CD4-positive, CD25-positive, alpha-beta regulatory T cell (primary cell): Measurements from ENCODE around the gene CACNA1A. TPM values are rescaled to one million over a fixed set of nuclear protein-coding genes. Genes with fewer than 3 reads are reported as not detected.

Experiments
- ATAC-seq, 2 donors: fragments of 150-1000 bp; cut with Tn5 transposase; one replicate each; pipeline ENCODE4 v1.10.0; 2021; ENCODE audit warnings: low read depth in 2 of 2, moderate number of reproducible peaks in 2 of 2, moderate library complexity in 1 of 2
- DNase-seq, 3 donors: peaks; one replicate each; pipeline versions ENCODE4 v3.0.0 to v3.0.0-alpha.2; 2012 to 2022; ENCODE audit warnings: mixed read lengths in 1 of 3
- H3K27ac ChIP-seq: one replicate; pipeline ENCODE4 v1.7.0; 2013; ENCODE audit warnings: mild to moderate bottlenecking, low read length; ENCODE audit not compliant: insufficient read depth, poor library complexity, severe bottlenecking
- H3K27me3 ChIP-seq: one replicate; pipeline ENCODE4 v1.7.0; 2013; ENCODE audit warnings: low read length; ENCODE audit not compliant: control insufficient read depth, insufficient read depth
- H3K36me3 ChIP-seq: one replicate; pipeline ENCODE4 v1.7.0; 2013; ENCODE audit warnings: mild to moderate bottlenecking, low read length, moderate library complexity; ENCODE audit not compliant: control insufficient read depth, insufficient read depth
- H3K4me1 ChIP-seq: 2 replicates; pipeline ENCODE4 v1.7.0; 2013; ENCODE audit warnings: mild to moderate bottlenecking, low read length; ENCODE audit not compliant: insufficient read depth, control insufficient read depth, poor library complexity, severe bottlenecking
- H3K4me3 ChIP-seq: one replicate; pipeline ENCODE4 v1.7.0; 2013; ENCODE audit warnings: low read depth, mild to moderate bottlenecking, low read length, moderate library complexity
- H3K9me3 ChIP-seq, 2 experiments: 1 replicate in 1 of 2; 2 replicates in 1 of 2; pipeline ENCODE4 v1.7.0; 2013; ENCODE audit warnings: low read length in 2 of 2, mild to moderate bottlenecking in 1 of 2, moderate library complexity in 1 of 2; ENCODE audit not compliant: control insufficient read depth in 2 of 2
- H3K27ac Mint-ChIP-seq, 3 donors: one replicate each; pipeline ENCODE4 v1.8.0; 2020 to 2022; ENCODE audit warnings: mild to moderate bottlenecking in 3 of 3, mixed read lengths in 3 of 3, moderate library complexity in 2 of 3
- H3K27me3 Mint-ChIP-seq: one replicate; pipeline ENCODE4 v1.8.0; 2022; ENCODE audit warnings: mild to moderate bottlenecking, mixed read lengths
- H3K36me3 Mint-ChIP-seq: one replicate; pipeline ENCODE4 v1.8.0; 2020; ENCODE audit warnings: mixed read lengths
- H3K4me1 Mint-ChIP-seq, 4 donors: one replicate each; pipeline ENCODE4 v1.8.0; 2020 to 2022; ENCODE audit warnings: mixed read lengths in 4 of 4, mild to moderate bottlenecking in 1 of 4
- H3K4me3 Mint-ChIP-seq, 4 donors: one replicate each; pipeline ENCODE4 v1.8.0; 2020 to 2022; ENCODE audit warnings: mild to moderate bottlenecking in 4 of 4, mixed read lengths in 4 of 4, moderate library complexity in 3 of 4
- H3K9me3 Mint-ChIP-seq, 7 donors: one replicate each; pipeline ENCODE4 v1.8.0; 2020 to 2022; ENCODE audit warnings: mixed read lengths in 7 of 7, mild to moderate bottlenecking in 3 of 7, moderate library complexity in 2 of 7
- polyA plus RNA-seq, 4 donors: library from polyadenylated mRNA; unstranded; fragments of 300-500 nt; fragmentation: Illumina TruSeq; gene quantifications; one replicate each; pipeline ENCODE4 v1.2.3, GENCODE V29; 2021
- total RNA-seq: library from RNA; stranded (reverse); gene quantifications from one replicate; pipeline ENCODE4 v1.2.3, GENCODE V29; 2022

CACNA1A gene
- total and polyA plus RNA-seq, 5 donors from 2014 or later: 0.16 to 0.62 TPM; not detected in 3

DNA sequence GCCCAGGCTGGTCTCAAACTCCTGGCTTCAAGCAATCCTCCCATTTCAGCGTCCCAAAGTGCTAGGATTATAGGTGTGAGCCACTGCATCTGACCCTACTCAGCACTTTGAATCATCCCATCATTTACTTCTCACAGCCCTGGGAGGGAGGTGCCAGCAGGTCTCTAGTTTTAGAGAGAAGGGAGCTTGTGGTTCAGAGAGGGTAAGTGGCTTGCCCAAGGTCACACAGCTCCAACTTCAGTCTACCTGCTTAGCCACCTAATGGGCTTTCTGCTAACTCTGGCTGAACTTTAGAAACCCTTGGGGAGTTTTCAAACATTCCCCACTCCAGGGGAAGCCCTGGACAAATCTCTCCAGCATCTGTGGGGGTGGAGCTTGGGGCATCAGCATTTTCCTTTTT lies 18.3 kb downstream of the CACNA1A start:
- Mint-ChIP-seq H3K4me3 (no peak overlapping the region), H3K4me1 (no peaks in the 10 kb centered on the region), H3K9me3 (peaks cover 0 to 6% (median 2%) of the 10 kb centered on the region in 7 donors), H3K27me3 (peaks cover 5% of the 10 kb centered on the region), H3K27ac (no peak overlapping the region), H3K36me3 (no peaks in the 10 kb centered on the region)
- no peak overlapping the region for H3K4me3 ChIP-seq
- H3K27me3 ChIP-seq: peaks cover 2% of the 10 kb centered on the region
- H3K27ac ChIP-seq: no peak overlapping the region
- no peak for ATAC-seq
- DNase-seq: no peak
- H3K4me1 ChIP-seq: no peaks in the 10 kb centered on the region
- H3K36me3 ChIP-seq: no peaks in the 10 kb centered on the region
- peaks cover 0 to 7% of the 10 kb centered on the region in 2 experiments for H3K9me3 ChIP-seq

DNA sequence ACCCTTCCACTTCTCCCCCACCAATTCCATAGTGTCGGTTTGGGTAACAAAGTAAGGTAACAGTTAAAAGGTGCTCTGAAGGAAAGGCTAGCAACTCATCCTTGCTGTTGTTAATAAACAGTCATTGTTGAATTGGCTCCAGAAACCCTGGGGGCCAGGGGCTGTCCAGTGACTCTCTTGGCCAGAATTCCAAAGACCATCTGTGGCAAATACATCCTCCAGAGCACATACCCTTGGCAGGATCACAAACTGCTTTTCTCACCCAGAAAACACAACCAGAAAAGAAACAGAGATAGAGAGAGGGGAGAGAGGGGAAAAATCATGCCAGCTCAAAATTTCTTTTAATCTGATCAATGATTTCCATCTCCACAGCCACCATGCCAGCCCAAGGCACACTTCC lies 22.1 kb downstream of the CACNA1A start:
- Histone ChIP-seq H3K4me1 (no peaks in the 10 kb centered on the region), H3K36me3 (no peaks in the 10 kb centered on the region), H3K9me3 (peaks cover 0 to 7% of the 10 kb centered on the region in 2 experiments), H3K27me3 (peaks cover 2% of the 10 kb centered on the region), H3K27ac (no peak overlapping the region), H3K4me3 (no peak overlapping the region)
- peaks cover 9% of the 10 kb centered on the region for H3K27me3 Mint-ChIP-seq
- no peak for DNase-seq
- H3K36me3 Mint-ChIP-seq: no peaks in the 10 kb centered on the region
- no peak overlapping the region for H3K4me3 Mint-ChIP-seq
- ATAC-seq: no peak
- no peaks in the 10 kb centered on the region for H3K4me1 Mint-ChIP-seq
- H3K9me3 Mint-ChIP-seq: peaks cover 0 to 12% (median 2%) of the 10 kb centered on the region in 7 donors
- no peak overlapping the region for H3K27ac Mint-ChIP-seq

DNA sequence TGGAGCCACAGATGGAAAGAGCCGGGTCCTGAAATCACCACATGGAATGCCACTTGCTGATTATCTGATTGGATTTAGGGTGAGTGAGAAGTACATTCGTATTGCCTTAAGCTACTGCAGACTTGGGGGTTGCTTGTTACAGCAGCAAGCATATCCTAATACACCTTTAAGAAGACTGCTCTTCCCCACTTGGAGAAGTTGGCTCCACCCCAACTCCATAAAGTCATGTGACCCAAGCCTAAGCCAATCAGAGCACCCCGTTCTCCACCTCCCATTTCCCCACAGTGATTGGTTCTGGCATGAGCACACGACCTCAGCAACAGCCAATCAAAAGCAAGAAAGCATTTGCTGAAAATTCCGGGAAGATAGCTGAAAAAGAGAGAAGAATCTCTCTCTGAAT lies 23.1 kb downstream of the CACNA1A start:
- DNase-seq: no peak
- Mint-ChIP-seq H3K27me3 (peaks cover 9% of the 10 kb centered on the region), H3K4me3 (no peak overlapping the region), H3K36me3 (no peaks in the 10 kb centered on the region), H3K4me1 (no peaks in the 10 kb centered on the region), H3K27ac (no peak overlapping the region), H3K9me3 (peaks cover 0 to 12% (median 2%) of the 10 kb centered on the region in 7 donors)
- no peak overlapping the region for H3K27ac ChIP-seq
- H3K4me1 ChIP-seq: no peaks in the 10 kb centered on the region
- no peak overlapping the region for H3K4me3 ChIP-seq
- no peaks in the 10 kb centered on the region for H3K36me3 ChIP-seq
- H3K9me3 ChIP-seq: peaks cover 0 to 7% of the 10 kb centered on the region in 2 experiments
- no peak for ATAC-seq
- H3K27me3 ChIP-seq: peaks cover 2% of the 10 kb centered on the region

DNA sequence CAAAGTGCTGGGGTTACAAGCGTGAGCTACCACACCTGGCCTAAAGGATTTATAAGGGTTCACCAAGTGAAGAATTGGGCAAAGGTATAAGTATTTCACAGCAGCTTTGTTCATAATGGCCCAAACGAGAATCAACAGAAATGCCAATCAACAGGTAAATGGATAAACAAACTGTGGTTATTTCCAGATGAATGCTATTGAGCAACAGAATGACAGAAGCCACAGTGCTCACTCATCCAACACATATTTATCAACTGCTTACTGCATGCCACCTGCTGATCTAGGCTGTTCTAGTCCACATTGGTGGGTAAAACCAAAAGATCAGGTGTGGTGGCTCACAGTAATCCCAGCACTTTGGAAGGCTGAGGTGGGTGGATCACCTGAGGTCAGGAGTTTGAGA lies 27.7 kb downstream of the CACNA1A start:
- H3K4me1 Mint-ChIP-seq: no peaks in the 10 kb centered on the region
- peaks cover 6 to 37% (median 18%) of the 10 kb centered on the region in 7 donors for H3K9me3 Mint-ChIP-seq
- H3K4me1 ChIP-seq: no peaks in the 10 kb centered on the region
- peaks cover 11% of the 10 kb centered on the region for H3K27me3 Mint-ChIP-seq
- H3K36me3 Mint-ChIP-seq: no peaks in the 10 kb centered on the region
- no peak for ATAC-seq
- no peaks in the 10 kb centered on the region for H3K36me3 ChIP-seq
- no peaks in the 10 kb centered on the region for H3K27me3 ChIP-seq
- DNase-seq: no peak
- no peak overlapping the region for H3K27ac Mint-ChIP-seq
- no peak overlapping the region for H3K4me3 ChIP-seq
- peaks cover 13 to 34% of the 10 kb centered on the region in 2 experiments for H3K9me3 ChIP-seq
- H3K4me3 Mint-ChIP-seq: no peak overlapping the region
- no peak overlapping the region for H3K27ac ChIP-seq

DNA sequence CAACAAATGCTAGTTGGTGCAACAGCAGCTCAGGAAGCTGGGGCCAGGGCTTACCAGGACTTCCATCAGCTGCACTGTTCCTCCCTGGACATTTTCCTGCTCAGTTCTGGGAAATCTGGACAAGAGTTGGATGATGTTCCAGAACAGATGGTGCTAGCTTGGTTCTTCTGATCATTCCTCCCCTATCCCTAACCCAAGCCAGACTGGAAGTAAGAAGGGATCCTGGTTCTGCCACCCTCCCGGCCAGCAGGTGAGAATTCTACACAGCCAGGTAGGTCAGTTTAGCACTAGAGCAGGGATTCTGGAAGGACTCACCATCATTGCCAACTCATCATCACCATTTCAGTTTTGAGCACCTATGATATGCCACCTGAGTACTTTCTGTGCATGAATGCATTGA lies 30.2 kb downstream of the CACNA1A start:
- peaks cover 14% of the 10 kb centered on the region for H3K27me3 Mint-ChIP-seq
- ATAC-seq: no peak
- no peak overlapping the region for H3K4me3 Mint-ChIP-seq
- H3K9me3 Mint-ChIP-seq: peaks cover 4 to 35% (median 16%) of the 10 kb centered on the region in 7 donors
- H3K27ac Mint-ChIP-seq: no peak overlapping the region
- H3K4me1 ChIP-seq: no peaks in the 10 kb centered on the region
- no peaks in the 10 kb centered on the region for H3K4me1 Mint-ChIP-seq
- H3K9me3 ChIP-seq: peaks cover 13 to 30% of the 10 kb centered on the region in 2 experiments
- H3K27me3 ChIP-seq: peaks cover 4% of the 10 kb centered on the region
- no peak overlapping the region for H3K27ac ChIP-seq
- DNase-seq: no peak
- H3K4me3 ChIP-seq: no peak overlapping the region
- no peaks in the 10 kb centered on the region for H3K36me3 Mint-ChIP-seq
- H3K36me3 ChIP-seq: no peaks in the 10 kb centered on the region

DNA sequence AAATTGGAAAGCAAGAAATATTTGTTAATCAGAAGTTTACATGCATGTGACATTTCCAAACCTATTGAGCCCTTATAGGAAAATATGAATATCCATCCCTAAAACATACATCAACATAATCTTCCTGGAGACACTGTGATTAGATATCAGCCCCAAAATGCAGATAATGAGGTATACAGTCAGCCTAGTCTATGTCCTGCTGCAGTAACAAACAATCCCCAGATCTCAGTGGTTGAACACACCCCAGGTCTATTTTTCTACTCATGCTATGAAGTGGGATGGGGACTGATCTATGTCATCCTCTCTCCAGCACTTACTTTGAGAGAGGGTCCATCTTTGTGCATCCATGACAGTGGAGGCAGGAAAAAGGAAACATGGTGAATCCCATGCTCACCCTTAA lies 31.2 kb downstream of the CACNA1A start:
- Mint-ChIP-seq H3K27me3 (peaks cover 16% of the 10 kb centered on the region), H3K9me3 (peaks cover 4 to 37% (median 17%) of the 10 kb centered on the region in 7 donors)

DNA sequence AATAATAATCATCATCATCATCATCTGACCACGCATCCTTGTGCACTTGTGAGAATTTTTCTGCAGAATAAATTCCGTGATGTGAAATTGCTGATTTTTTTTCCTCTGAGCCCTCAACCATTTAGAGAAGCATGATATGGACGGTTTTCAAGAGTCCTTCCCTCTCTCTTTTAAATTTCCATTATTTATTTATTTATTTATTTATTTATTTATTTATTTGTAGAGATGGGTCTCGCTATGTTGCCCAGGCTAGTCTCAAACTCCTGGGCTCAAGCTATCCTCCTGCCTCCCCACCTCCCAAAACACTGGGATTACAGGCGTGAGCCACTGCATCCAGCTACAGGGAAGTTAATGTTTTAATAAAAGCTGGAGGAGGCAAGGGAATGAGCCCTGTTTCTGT lies 39.6 kb downstream of the CACNA1A start:
- no peak for DNase-seq
- Histone ChIP-seq H3K27me3 (peaks cover 3% of the 10 kb centered on the region), H3K4me1 (no peaks in the 10 kb centered on the region), H3K36me3 (no peaks in the 10 kb centered on the region), H3K9me3 (no peaks in the 10 kb centered on the region), H3K27ac (no peak overlapping the region), H3K4me3 (no peak overlapping the region)
- no peak for ATAC-seq
- Mint-ChIP-seq H3K9me3 (peaks cover 0 to 7% (median 2%) of the 10 kb centered on the region in 7 donors), H3K4me1 (no peaks in the 10 kb centered on the region), H3K27me3 (peaks cover 14% of the 10 kb centered on the region), H3K36me3 (peaks cover 3% of the 10 kb centered on the region), H3K27ac (no peak overlapping the region), H3K4me3 (no peak overlapping the region)

More for the DNA sequence above, 31.2 kb downstream of the CACNA1A start:
- no peak overlapping the region for H3K27ac ChIP-seq
- DNase-seq (no peak), ATAC-seq (no peak)
- H3K4me3 Mint-ChIP-seq: no peak overlapping the region
- no peak overlapping the region for H3K4me3 ChIP-seq
- no peak overlapping the region for H3K27ac Mint-ChIP-seq
- H3K27me3 ChIP-seq: peaks cover 7% of the 10 kb centered on the region
- no peaks in the 10 kb centered on the region for H3K36me3 Mint-ChIP-seq
- no peaks in the 10 kb centered on the region for H3K36me3 ChIP-seq
- H3K4me1 Mint-ChIP-seq: no peaks in the 10 kb centered on the region
- H3K4me1 ChIP-seq: no peaks in the 10 kb centered on the region
- H3K9me3 ChIP-seq: peaks cover 13 to 30% of the 10 kb centered on the region in 2 experiments

DNA sequence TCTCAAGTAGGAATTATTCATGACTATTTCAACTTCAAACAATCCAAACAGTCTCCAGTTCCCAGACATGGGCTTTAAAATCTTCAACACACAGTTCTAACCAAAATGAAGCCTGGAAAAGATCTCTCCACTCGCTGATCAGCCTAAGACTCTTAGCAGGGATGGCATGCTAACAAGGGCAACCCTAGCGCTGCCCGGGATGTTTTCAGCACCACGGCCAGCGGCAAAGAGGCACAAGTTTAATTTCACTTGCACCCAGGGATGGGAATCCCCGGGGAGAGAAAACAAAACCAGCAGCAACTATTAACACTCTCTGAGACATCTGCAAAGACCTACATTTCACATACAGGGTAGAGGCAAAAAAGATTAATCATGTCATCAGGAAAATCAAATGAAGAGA lies 43.0 kb downstream of the CACNA1A start:
- H3K4me1 Mint-ChIP-seq: peaks cover 0 to 2% (median 0%) of the 10 kb centered on the region in 4 donors
- H3K27me3 Mint-ChIP-seq: peaks cover 11% of the 10 kb centered on the region
- peaks cover 0 to 5% (median 1%) of the 10 kb centered on the region in 7 donors for H3K9me3 Mint-ChIP-seq

More for the DNA sequence above, 43.0 kb downstream of the CACNA1A start:
- Mint-ChIP-seq H3K27ac (no peak overlapping the region), H3K36me3 (peaks cover 3% of the 10 kb centered on the region), H3K4me3 (no peak overlapping the region)
- Histone ChIP-seq H3K9me3 (no peaks in the 10 kb centered on the region), H3K4me1 (no peaks in the 10 kb centered on the region), H3K27me3 (no peaks in the 10 kb centered on the region), H3K4me3 (no peak overlapping the region), H3K36me3 (no peaks in the 10 kb centered on the region), H3K27ac (no peak overlapping the region)
- ATAC-seq (no peak), DNase-seq (peak in 1 of 3 donors; percentile 0)
